AG09319 (cell line): ENCODE measurements around the gene PHLPP1.

Experiments
- DNase-seq: peaks from one replicate; pipeline ENCODE4 v3.0.0-alpha.2; 2010; ENCODE audit warnings: low read depth; ENCODE audit errors: extremely low read depth
- TF ChIP-seq, protein P1 (sequence below): IDR thresholded peaks from 2 replicates; pipeline ENCODE4 v1.5.1; 2011; ENCODE audit warnings: low read depth, mild to moderate bottlenecking, inconsistent platforms, low read length, moderate library complexity

Gene PHLPP1

DNA sequence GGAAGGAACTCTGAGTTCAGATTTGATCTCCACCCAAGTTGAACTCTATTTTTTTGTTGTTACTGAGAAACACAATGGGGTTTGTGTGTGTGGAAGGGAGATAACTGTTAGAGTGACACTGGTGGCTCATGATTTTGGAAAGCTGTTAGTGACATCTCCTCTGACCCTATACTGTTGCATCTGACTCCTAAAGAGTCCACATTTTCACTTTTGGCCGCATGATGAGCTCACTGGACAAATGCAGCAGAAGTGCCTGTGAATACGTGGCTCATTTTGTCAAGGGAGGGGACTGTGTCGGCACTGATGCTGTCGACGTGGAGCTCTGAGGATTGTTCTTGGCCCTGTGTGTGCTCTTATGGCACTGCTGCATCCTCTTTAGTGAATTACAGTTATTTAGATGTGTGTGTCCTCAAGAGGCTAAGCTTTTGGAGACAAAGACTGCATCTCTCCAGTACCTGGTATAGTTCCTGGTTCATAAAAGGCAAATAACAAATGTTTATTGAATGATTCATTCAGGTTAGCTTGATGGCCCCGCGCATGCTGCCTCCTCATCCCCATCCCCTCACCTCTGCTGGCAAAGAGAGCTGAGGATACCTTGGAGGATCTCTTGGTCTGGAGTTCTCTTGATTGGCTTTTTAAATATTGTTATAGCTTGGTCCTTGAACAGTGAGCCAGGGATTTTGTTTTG is 135.4 kb downstream of the PHLPP1 start:
- TF ChIP-seq, protein P1, sequence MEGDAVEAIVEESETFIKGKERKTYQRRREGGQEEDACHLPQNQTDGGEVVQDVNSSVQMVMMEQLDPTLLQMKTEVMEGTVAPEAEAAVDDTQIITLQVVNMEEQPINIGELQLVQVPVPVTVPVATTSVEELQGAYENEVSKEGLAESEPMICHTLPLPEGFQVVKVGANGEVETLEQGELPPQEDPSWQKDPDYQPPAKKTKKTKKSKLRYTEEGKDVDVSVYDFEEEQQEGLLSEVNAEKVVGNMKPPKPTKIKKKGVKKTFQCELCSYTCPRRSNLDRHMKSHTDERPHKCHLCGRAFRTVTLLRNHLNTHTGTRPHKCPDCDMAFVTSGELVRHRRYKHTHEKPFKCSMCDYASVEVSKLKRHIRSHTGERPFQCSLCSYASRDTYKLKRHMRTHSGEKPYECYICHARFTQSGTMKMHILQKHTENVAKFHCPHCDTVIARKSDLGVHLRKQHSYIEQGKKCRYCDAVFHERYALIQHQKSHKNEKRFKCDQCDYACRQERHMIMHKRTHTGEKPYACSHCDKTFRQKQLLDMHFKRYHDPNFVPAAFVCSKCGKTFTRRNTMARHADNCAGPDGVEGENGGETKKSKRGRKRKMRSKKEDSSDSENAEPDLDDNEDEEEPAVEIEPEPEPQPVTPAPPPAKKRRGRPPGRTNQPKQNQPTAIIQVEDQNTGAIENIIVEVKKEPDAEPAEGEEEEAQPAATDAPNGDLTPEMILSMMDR: no peak
- no peak for DNase-seq

DNA sequence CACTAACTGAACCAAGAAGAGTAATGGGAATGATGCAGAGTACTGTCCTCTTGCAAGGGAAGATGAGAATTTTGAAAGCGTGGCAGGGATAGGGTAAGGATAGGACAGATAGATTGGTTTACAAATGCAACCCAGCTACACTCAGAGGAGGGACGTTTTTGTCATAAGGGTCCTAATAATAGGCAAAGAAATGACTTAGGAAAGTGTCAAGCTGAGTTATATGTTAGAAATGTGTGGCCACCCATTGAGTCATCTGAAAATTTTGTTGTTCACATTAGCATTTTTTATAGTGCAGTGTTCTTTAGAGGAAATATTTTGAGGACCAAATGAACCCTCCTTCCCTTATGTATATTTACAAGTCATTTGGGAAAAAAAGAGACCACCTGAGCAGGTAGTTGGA is 137.5 kb downstream of the PHLPP1 start:
- TF ChIP-seq, protein P1: no peak
- no peak for DNase-seq

DNA sequence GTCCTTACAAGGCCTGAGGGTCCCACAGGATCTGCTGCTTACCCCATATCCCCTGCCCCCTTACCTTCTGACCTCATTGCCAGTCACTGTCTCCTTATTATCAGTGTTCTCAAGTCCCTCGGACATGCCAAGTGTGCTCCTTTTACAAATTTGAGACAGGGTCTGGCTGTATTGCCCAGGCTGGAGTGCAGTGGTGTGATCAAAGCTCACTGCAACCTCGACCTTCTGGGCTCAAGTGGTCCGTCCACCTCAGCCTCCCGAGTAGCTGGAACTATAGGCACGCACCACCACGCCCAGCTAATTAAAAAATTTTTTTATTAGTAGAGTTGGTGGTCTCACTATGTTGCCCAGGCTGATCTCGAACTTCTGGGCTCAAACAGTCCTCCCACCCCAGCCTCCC is 141.0 kb downstream of the PHLPP1 start:
- DNase-seq: no peak
- TF ChIP-seq, protein P1: no peak

DNA sequence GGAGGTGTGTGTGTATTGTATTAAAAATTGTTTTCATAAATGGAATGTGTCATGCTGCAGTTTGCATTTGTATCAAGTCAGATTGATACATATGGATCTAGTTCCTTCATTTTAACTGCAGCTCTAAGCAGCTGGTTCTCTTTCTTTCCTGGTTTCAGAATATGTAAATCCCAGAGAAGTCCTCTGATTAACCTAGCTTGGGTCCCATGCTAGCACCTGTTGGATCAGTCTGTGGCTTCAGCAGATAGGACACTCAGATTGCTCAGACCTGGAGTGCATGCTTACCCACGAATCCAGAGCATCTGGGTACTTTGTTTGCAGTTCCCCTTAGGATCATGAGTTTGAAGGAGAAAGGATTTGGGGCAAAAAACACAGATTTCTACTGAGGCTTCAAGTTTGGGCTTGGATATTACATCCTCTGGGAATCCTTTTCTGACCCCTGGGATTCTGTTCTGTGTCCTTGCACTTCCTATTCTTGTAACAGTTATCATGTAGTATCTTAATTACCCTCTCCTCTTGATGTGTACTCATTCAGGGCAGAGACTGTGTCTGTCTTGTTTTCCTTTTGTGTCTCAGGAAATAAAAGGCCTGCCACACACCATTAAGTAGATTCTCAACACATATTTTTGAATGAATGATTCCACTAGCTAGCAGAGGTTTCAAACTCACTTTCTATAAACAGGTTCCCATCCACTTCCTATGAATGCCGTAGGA is 142.1 kb downstream of the PHLPP1 start:
- DNase-seq: no peak
- TF ChIP-seq, protein P1: no peak

DNA sequence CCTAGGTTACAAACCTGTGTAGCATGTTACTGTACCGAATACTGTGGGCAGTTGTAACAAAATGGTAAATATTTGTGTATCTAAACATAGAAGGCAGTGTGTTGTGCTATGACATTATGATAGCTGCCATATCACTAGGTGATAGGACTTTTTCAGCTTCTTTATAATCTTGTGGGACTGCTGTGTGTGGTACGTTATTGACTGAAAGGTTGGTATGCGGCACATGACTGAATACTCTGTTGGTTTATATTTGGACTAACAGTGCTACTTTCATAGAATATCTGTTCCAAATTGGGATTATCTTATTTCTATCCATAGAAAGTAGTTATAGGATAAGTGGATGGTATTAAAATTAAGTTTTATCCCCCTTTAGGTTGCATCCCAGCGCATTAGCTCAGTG is 144.7 kb downstream of the PHLPP1 start:
- TF ChIP-seq, protein P1: no peak
- DNase-seq: no peak

DNA sequence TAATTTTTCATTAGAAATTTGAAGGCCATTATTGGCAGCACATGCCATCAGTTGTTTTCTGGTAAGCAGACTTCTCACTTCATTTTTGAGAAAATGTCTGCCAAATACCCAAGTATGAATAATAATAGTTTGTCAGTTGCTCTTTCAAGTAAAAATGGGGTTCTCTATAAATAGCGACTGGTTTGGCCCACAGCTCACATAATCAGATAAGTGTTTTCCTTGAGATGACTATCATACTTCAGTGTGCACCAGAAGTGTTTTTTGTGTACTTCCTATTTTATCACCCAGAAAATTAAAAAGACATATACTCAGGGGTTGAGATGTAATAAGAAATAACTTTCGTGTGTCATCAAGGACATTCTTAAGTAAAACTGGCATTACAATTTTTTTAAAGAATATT is 147.1 kb downstream of the PHLPP1 start:
- no peak for DNase-seq
- TF ChIP-seq, protein P1: no peak

DNA sequence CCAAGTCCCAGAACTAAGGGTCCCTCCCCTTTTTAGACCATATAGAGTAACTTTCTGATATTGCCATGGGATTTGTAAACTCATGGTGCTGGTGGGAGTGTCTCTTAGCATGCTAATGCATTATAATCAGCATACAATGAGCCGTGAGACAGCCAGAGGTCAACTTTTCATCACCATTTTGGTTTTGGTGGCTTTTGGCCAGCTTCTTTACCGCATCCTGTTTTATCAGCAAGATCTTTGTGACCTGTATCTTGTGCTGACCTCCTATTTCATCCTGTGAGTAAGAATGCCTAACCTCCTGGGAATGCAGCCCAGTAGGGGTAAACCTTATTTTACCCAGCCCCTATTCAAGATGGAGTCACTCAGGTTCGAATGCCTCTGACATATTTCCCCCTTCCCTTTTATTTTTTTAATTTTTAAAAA is 148.2 kb downstream of the PHLPP1 start:
- peak; percentile 31 for DNase-seq
- TF ChIP-seq, protein P1: no peak
